Gastrocnemius medialis (tissue), 4 donors: ENCODE data around the gene GAB1.

ENCODE experiments used
- CTCF ChIP-seq, 5 experiments: fragments of 450-650 bp in 3 of 5; fragments of 200-600 bp in 2 of 5; sonication (generic) in 2 of 5; IDR thresholded peaks in 4 of 5; conservative IDR thresholded peaks in 1 of 5; 1 replicate in 4 of 5; 2 replicates in 1 of 5; pipeline ENCODE4 v1.5.1; 2016 to 2019; ENCODE audit warnings: antibody characterized with exemption in 5 of 5, mild to moderate bottlenecking in 3 of 5, moderate library complexity in 3 of 5
- POLR2A ChIP-seq, 2 donors: fragments of 450-650 bp; IDR thresholded peaks; one replicate each; pipeline ENCODE4 v1.6.1; 2017; ENCODE audit warnings: antibody characterized with exemption in 2 of 2, mild to moderate bottlenecking in 2 of 2, moderate library complexity in 2 of 2

GRCh38 chr4:143437476-143437875, 100.8 kb downstream of the GAB1 start:
- TF ChIP-seq CTCF (IDR thresholded peaks at IDR 0.05 in 4 of 5, conservative IDR thresholded peaks at IDR 0.05 in 1 of 5) (no peak), POLR2A (IDR thresholded peaks at IDR 0.05) (no peak)
